ENCODE data around the gene TTC34. TPM values are rescaled to one million over a fixed set of nuclear protein-coding genes. Genes with fewer than 3 reads are reported as not detected.

TTC34 gene
- total and polyA plus RNA-seq, 9 of the 15 experiments (the other 6 are each of a cell fraction or from before 2014, with no cell fraction given): 0.03 to 0.38 (median 0.05) TPM; not detected in 2

GRCh38 chr1:2801535-2802291 lies at the start of gene TTC34 (continued):
- peak; percentile 75; the same call in 1 of the 2 replicates for TF ChIP-seq REST (IDR thresholded peaks at IDR 0.05; ENCODE audit: borderline replicate concordance)
- no peak for TF ChIP-seq REST (CRISPR knock-in tag; IDR thresholded peaks at IDR 0.05; ENCODE audit: low read depth)
- peak; percentile 78 to 90 (median 89) for TF ChIP-seq CTCF (IDR thresholded peaks at IDR 0.05 in 2 of 3, conservative IDR thresholded peaks at IDR 0.05 in 1 of 3; ENCODE audit: insufficient read depth in 2 of 3, low read depth in 1 of 3, low read length in 3 of 3)
- peak; percentile 94 for TF ChIP-seq STAG1 (CRISPR knock-in tag; IDR thresholded peaks at IDR 0.05; ENCODE audit: borderline replicate concordance)
- no peak for TF ChIP-seq NCOA2 (IDR thresholded peaks at IDR 0.05; ENCODE audit: partially characterized antibody in 2 of 2)
- 0 out of 2 replicates have a peak, but pooled peaks have one; percentile 42 for TF ChIP-seq ZNF263 (CRISPR knock-in tag; IDR thresholded peaks at IDR 0.05; ENCODE audit: borderline replicate concordance)
- TF ChIP-seq FOXA3 (CRISPR knock-in tag; conservative IDR thresholded peaks at IDR 0.05 in 1 of 2, IDR thresholded peaks at IDR 0.05 in 1 of 2): peak in 1 of 2 experiments; percentile 94; a peak in 3 of 4 replicates
- TF ChIP-seq RAD21 (CRISPR knock-in tag; conservative IDR thresholded peaks at IDR 0.05 in 1 of 2, IDR thresholded peaks at IDR 0.05 in 1 of 2): peak; percentile 56 to 80; a peak in 3 of 4 replicates
- TF ChIP-seq CTCFL (IDR thresholded peaks at IDR 0.05; ENCODE audit: borderline replicate concordance, insufficient read depth, low read depth, low read length, poor library complexity, severe bottlenecking): peak; percentile 21
- TF ChIP-seq FOXK2 (conservative IDR thresholded peaks at IDR 0.05 in 1 of 2, IDR thresholded peaks at IDR 0.05 in 1 of 2; ENCODE audit: low read depth in 2 of 2): peak; percentile 84 to 88
- TF ChIP-seq CEBPB (tag; IDR thresholded peaks at IDR 0.05): 0 out of 2 replicates have a peak, but pooled peaks have one; percentile 18
